Measurements from ENCODE around the gene CHCHD3. TPM values are rescaled to one million over a fixed set of nuclear protein-coding genes. Genes with fewer than 3 reads are reported as not detected.

Gene CHCHD3
- total RNA-seq, 2 experiments from 2014 or later = 83.5 to 83.8 TPM

DNA sequence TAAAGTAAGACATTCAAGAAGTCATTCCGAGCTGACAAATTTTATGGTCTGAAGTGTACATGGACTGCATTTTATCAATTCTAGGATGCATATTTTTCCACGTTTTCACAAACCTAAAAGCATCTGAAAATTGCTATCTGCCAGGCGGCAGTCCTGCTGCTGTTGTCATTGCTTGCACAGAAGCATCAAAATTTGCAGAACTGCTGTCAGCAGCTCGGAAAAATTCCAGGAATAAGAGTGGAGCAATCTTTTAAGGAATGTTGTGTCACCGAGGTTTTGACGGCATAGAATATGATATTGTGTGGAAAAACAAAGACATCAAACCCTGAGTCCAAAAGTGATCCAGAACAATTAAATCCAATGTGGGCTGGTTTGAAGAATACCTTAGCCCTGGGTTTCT, 61.4 kb downstream of the CHCHD3 start:
- no peak for DNase-seq (ENCODE audit: low spot score)
- no peak overlapping the region for H3K4me3 ChIP-seq (ENCODE audit: low read depth, low read length, poor library complexity, severe bottlenecking)
- H3K4me2 ChIP-seq (ENCODE audit: low read length) = no peak overlapping the region
- H3K27ac ChIP-seq (ENCODE audit: low read depth, low read length, poor library complexity, severe bottlenecking) = no peak overlapping the region
- TF ChIP-seq CTCF (conservative IDR thresholded peaks at IDR 0.05; ENCODE audit: low read length) (no peak), EZH2phosphoT487 (IDR thresholded peaks at IDR 0.05; ENCODE audit: borderline replicate concordance, low read depth, low read length) (no peak)
- peaks cover 15% of the 10 kb centered on the region for H3K4me1 ChIP-seq (ENCODE audit: insufficient read depth, low read length, poor library complexity, severe bottlenecking)
- no TSS peak for BruUV-seq (replicated peaks)
- no peaks in the 10 kb centered on the region for H4K20me1 ChIP-seq (ENCODE audit: insufficient read depth, low read length)
- H3K36me3 ChIP-seq (ENCODE audit: insufficient read depth, low read length) = peaks cover 60% of the 10 kb centered on the region
- H3K9me2 ChIP-seq (ENCODE audit: insufficient read depth, low read length) = no peaks in the 10 kb centered on the region
- peaks cover 9% of the 10 kb centered on the region; the same call in 1 of the 2 replicates for H3K79me2 ChIP-seq (ENCODE audit: insufficient read depth, low read depth, low read length)
- no peaks in the 10 kb centered on the region for H3K9me3 ChIP-seq (ENCODE audit: low read length)
- POLR2A ChIA-PET = no interaction called here
- CTCF ChIA-PET (ENCODE audit: unreplicated experiment) = no interaction called here
- intact Hi-C loops (cut with micrococcal nuclease; ENCODE audit: unreplicated experiment) = no loop called here
- no peak overlapping the region for H2AFZ ChIP-seq (ENCODE audit: low read length)

- intact Hi-C loops (cut with micrococcal nuclease; ENCODE audit: unreplicated experiment) = no loop called here
- peaks cover 12% of the 10 kb centered on the region; the same call in 1 of the 2 replicates for H3K79me2 ChIP-seq (ENCODE audit: insufficient read depth, low read depth, low read length)
- no peak overlapping the region for H3K4me3 ChIP-seq (ENCODE audit: low read depth, low read length, poor library complexity, severe bottlenecking)
- no peak overlapping the region for H3K4me2 ChIP-seq (ENCODE audit: low read length)
- CTCF ChIA-PET (ENCODE audit: unreplicated experiment) = no interaction called here
- H3K9me3 ChIP-seq (ENCODE audit: low read length) = no peaks in the 10 kb centered on the region
- peaks cover 67% of the 10 kb centered on the region for H3K36me3 ChIP-seq (ENCODE audit: insufficient read depth, low read length)
- peaks cover 15% of the 10 kb centered on the region for H3K4me1 ChIP-seq (ENCODE audit: insufficient read depth, low read length, poor library complexity, severe bottlenecking)
- H2AFZ ChIP-seq (ENCODE audit: low read length) = no peak overlapping the region
- no peaks in the 10 kb centered on the region for H4K20me1 ChIP-seq (ENCODE audit: insufficient read depth, low read length)
- no peak overlapping the region for H3K27ac ChIP-seq (ENCODE audit: low read depth, low read length, poor library complexity, severe bottlenecking)
- no peaks in the 10 kb centered on the region for H3K9me2 ChIP-seq (ENCODE audit: insufficient read depth, low read length)
- DNase-seq (ENCODE audit: low spot score) = no peak
- POLR2A ChIA-PET = no interaction called here
- BruUV-seq (replicated peaks) = no TSS peak
- TF ChIP-seq EZH2phosphoT487 (IDR thresholded peaks at IDR 0.05; ENCODE audit: borderline replicate concordance, low read depth, low read length) = no peak
- TF ChIP-seq CTCF (conservative IDR thresholded peaks at IDR 0.05; ENCODE audit: low read length) = no peak
These were observed 62.3 kb downstream of the CHCHD3 start for GRCh38 chr7:133019590-133019989.

DNA sequence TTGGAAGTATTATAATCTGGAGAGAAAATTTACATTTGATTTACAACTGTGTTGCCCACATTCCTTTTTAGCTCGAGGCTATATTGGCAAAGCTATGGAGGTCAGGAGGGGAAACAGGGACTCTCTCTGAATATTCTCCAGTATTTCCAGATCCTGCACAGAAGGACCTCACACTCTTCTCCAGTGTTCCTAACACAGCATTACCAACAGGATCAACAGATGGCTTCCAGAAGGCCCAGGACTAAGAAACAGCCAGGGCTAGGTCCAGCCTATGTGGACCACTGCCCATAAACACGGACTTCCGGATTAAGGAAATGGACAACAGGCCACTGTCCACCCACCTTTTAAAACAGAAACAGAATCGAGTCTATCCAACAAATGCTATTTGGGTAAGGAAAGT, 65.3 kb downstream of the CHCHD3 start:
- Histone ChIP-seq H3K27ac (ENCODE audit: low read depth, low read length, poor library complexity, severe bottlenecking) (no peak overlapping the region), H3K4me3 (ENCODE audit: low read depth, low read length, poor library complexity, severe bottlenecking) (no peak overlapping the region), H4K20me1 (ENCODE audit: insufficient read depth, low read length) (no peaks in the 10 kb centered on the region), H3K4me2 (ENCODE audit: low read length) (no peak overlapping the region), H3K9me3 (ENCODE audit: low read length) (no peaks in the 10 kb centered on the region), H3K4me1 (ENCODE audit: insufficient read depth, low read length, poor library complexity, severe bottlenecking) (peaks cover 15% of the 10 kb centered on the region), H3K36me3 (ENCODE audit: insufficient read depth, low read length) (peaks cover 45% of the 10 kb centered on the region), H2AFZ (ENCODE audit: low read length) (no peak overlapping the region), H3K9me2 (ENCODE audit: insufficient read depth, low read length) (no peaks in the 10 kb centered on the region), H3K79me2 (ENCODE audit: insufficient read depth, low read depth, low read length) (peaks cover 16% of the 10 kb centered on the region; the same call in 1 of the 2 replicates)
- no peak for DNase-seq (ENCODE audit: low spot score)
- ChIA-PET POLR2A (interaction anchor here (0.6 kb wide), 1 partner anchor 22 kb away, joined by 3 read pairs; no protein-coding TSS in a partner anchor), CTCF (ENCODE audit: unreplicated experiment) (no interaction called here)
- BruUV-seq (replicated peaks) = no TSS peak
- intact Hi-C loops (cut with micrococcal nuclease; ENCODE audit: unreplicated experiment) = no loop called here
- no peak for TF ChIP-seq CTCF (conservative IDR thresholded peaks at IDR 0.05; ENCODE audit: low read length)
- TF ChIP-seq EZH2phosphoT487 (IDR thresholded peaks at IDR 0.05; ENCODE audit: borderline replicate concordance, low read depth, low read length) = no peak
